Kidney epithelial cell (primary cell): ENCODE data around the gene CPSF2. TPM values are rescaled to one million over a fixed set of nuclear protein-coding genes. Genes with fewer than 3 reads are reported as not detected.

Experiments
- DNase-seq: peaks from one replicate; pipeline ENCODE4 v3.0.0-alpha.2; 2010; ENCODE audit warnings: low read depth
- H3K27me3 ChIP-seq: 2 replicates; pipeline ENCODE4 v1.6.0; 2011; ENCODE audit warnings: low read length; ENCODE audit not compliant: control insufficient read depth, insufficient read depth
- H3K36me3 ChIP-seq: 2 replicates; pipeline ENCODE4 v1.5.1; 2011; ENCODE audit warnings: low read length; ENCODE audit not compliant: control insufficient read depth, insufficient read depth
- H3K4me3 ChIP-seq: 2 replicates; pipeline ENCODE4 v1.5.1; 2011; ENCODE audit warnings: low read depth, mild to moderate bottlenecking, control low read depth, low read length
- CTCF ChIP-seq: IDR thresholded peaks from 2 replicates; pipeline ENCODE4 v1.5.1; 2011; ENCODE audit warnings: mild to moderate bottlenecking, moderate library complexity, low read length, control low read depth, inconsistent platforms; ENCODE audit not compliant: insufficient read depth, poor library complexity, severe bottlenecking
- total RNA-seq: library from RNA; depleted of rRNA; stranded (reverse); fragments of >200 nt; gene quantifications from 2 replicates; pipeline ENCODE4 v1.2.3, GENCODE V29; 2015

CPSF2 gene
- total RNA-seq, 1 donor from 2014 or later: 56.7 TPM

GRCh38 chr14:92109490-92109889 is 12.3 kb upstream of the CPSF2 start:
- no peak overlapping the region for H3K4me3 ChIP-seq
- H3K27me3 ChIP-seq: no peaks in the 10 kb centered on the region
- no peak for DNase-seq
- no peak for TF ChIP-seq CTCF
- no peaks in the 10 kb centered on the region for H3K36me3 ChIP-seq

DNA sequence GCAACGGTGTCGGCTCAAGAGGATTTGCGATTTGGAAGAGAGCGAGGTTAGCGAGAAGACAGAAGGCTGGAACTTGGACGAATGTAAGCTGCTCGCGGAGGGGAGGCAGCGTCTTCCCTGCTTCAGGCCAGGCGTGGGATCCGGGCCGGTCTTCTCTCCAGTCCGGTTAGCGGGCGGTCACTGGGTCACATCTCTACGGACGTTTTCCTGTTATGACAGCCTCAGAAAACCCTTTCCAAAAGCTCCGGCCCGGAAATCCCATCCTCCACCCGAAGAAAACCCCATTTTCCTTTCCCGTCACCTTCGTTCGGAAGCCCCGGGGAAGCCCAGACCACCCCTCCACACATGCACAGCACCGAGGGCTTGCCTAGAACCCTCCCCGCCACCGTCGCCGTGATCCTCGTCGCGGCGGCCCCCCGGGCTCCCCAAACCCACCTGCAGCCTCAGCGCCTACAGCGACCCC is 531 bp upstream of the CPSF2 start:
- DNase-seq: no peak
- TF ChIP-seq CTCF: no peak
- Histone ChIP-seq H3K36me3 (peaks cover 2% of the 10 kb centered on the region), H3K4me3 (peak overlapping the region; percentile 88), H3K27me3 (no peaks in the 10 kb centered on the region)

- H3K27me3 ChIP-seq: no peaks in the 10 kb centered on the region
- DNase-seq: no peak
- TF ChIP-seq CTCF: no peak
- H3K4me3 ChIP-seq: peak overlapping the region; percentile 88
- no peaks in the 10 kb centered on the region for H3K36me3 ChIP-seq
Observed at GRCh38 chr14:92122351-92122677, 545 bp downstream of the CPSF2 start.

DNA sequence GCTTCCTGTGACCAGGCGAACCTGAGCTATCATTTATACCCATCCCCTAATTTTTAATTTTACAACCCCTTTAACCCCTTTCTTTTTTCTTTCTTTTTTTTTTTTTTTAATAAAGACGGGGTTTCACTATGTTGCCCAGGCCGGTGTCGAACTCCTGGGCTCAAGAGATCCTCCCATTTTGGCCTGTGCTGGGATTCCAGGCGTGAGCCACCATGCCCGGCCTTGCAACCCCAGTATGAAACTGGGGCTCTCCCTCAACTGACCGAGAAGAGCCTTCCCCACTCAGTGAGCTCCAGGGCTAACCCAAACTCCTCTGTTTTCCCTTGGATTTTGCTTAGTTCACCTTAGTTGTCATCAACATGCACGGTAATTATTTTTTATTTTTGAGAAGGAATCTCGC is 992 bp downstream of the CPSF2 start:
- no peaks in the 10 kb centered on the region for H3K36me3 ChIP-seq
- no peak for TF ChIP-seq CTCF
- H3K27me3 ChIP-seq: no peaks in the 10 kb centered on the region
- H3K4me3 ChIP-seq: peak overlapping the region; percentile 88
- DNase-seq: no peak

GRCh38 chr14:92134456-92134855 is 12.7 kb downstream of the CPSF2 start:
- no peaks in the 10 kb centered on the region for H3K36me3 ChIP-seq
- TF ChIP-seq CTCF: no peak
- no peak overlapping the region for H3K4me3 ChIP-seq
- DNase-seq: no peak
- H3K27me3 ChIP-seq: no peaks in the 10 kb centered on the region

GRCh38 chr14:92135269-92135668 is 13.5 kb downstream of the CPSF2 start:
- DNase-seq: no peak
- Histone ChIP-seq H3K4me3 (no peak overlapping the region), H3K36me3 (no peaks in the 10 kb centered on the region), H3K27me3 (no peaks in the 10 kb centered on the region)
- TF ChIP-seq CTCF: peak; percentile 40
